ENCODE data around the gene SCEL.
A peak's percentile ranks its signal among the peaks of the same experiment; 100 is the strongest.
"Not testable (repeated sequence)": the region's sequence is repeated elsewhere in the genome, so short reads cannot be mapped to it uniquely, and the experiment has no call there.

The SCEL gene

GRCh38 chr13:77563111-77563510, 27.6 kb downstream of the SCEL start:
- FAIRE-seq: no peak

- peak; percentile 78 for FAIRE-seq
Observed at GRCh38 chr13:77565635-77566034, 30.1 kb downstream of the SCEL start.

GRCh38 chr13:77571956-77572355, 36.5 kb downstream of the SCEL start:
- no peak for FAIRE-seq

- FAIRE-seq: no peak
Observed at GRCh38 chr13:77574096-77574495, 38.6 kb downstream of the SCEL start.

GRCh38 chr13:77579959-77580358, 44.5 kb downstream of the SCEL start:
- FAIRE-seq: no peak

- FAIRE-seq: no peak
Observed at GRCh38 chr13:77580748-77581147, 45.2 kb downstream of the SCEL start.

GRCh38 chr13:77583581-77583980, 48.1 kb downstream of the SCEL start:
- FAIRE-seq: no peak

- FAIRE-seq: no peak
Observed at GRCh38 chr13:77584106-77584505, 48.6 kb downstream of the SCEL start.

- FAIRE-seq: no peak
Observed at GRCh38 chr13:77595166-77595810, 59.8 kb downstream of the SCEL start.

GRCh38 chr13:77596777-77597176, 61.3 kb downstream of the SCEL start:
- FAIRE-seq: no peak

GRCh38 chr13:77599351-77599750, 63.8 kb downstream of the SCEL start:
- FAIRE-seq: no peak

- FAIRE-seq: no peak
Observed at GRCh38 chr13:77600701-77601100, 65.2 kb downstream of the SCEL start.

GRCh38 chr13:77611068-77611467, 75.6 kb downstream of the SCEL start:
- FAIRE-seq: no peak

GRCh38 chr13:77616027-77616426, 80.5 kb downstream of the SCEL start:
- FAIRE-seq: no peak

GRCh38 chr13:77619655-77620054, 84.1 kb downstream of the SCEL start:
- FAIRE-seq: no peak

GRCh38 chr13:77620138-77620537, 84.6 kb downstream of the SCEL start:
- FAIRE-seq: no peak

GRCh38 chr13:77623806-77624205, 88.3 kb downstream of the SCEL start:
- no peak for FAIRE-seq

- no peak for FAIRE-seq
Observed at GRCh38 chr13:77628170-77628569, 92.7 kb downstream of the SCEL start.

- FAIRE-seq: no peak
Observed at GRCh38 chr13:77637588-77637987, 102.1 kb downstream of the SCEL start.

GRCh38 chr13:77650409-77650808, 114.9 kb downstream of the SCEL start:
- no peak for FAIRE-seq

- FAIRE-seq: no peak
Observed at GRCh38 chr13:77653301-77653700, 117.8 kb downstream of the SCEL start.

- not testable (repeated sequence) for FAIRE-seq
Observed at GRCh38 chr13:77660016-77660415, 124.5 kb downstream of the SCEL start.

- no peak for FAIRE-seq
Observed at GRCh38 chr13:77660841-77661250, 125.3 kb downstream of the SCEL start.

GRCh38 chr13:77662301-77662700, 126.8 kb downstream of the SCEL start:
- not testable (repeated sequence) for FAIRE-seq

GRCh38 chr13:77662831-77663230, 127.3 kb downstream of the SCEL start:
- not testable (repeated sequence) for FAIRE-seq

All from endometrium (tissue), 2 donors.